Testis (tissue), 2 donors: ENCODE results near the gene ST8SIA1.

Experiments used
- POLR2A ChIP-seq: fragments of 450-650 bp; IDR thresholded peaks from one replicate; pipeline ENCODE4 v1.6.1; 2017; ENCODE audit warnings: antibody characterized with exemption, mild to moderate bottlenecking, moderate library complexity
- TF ChIP-seq, protein P1 (sequence below), 3 experiments: fragments of 450-650 bp in 2 of 3; fragments of 200-600 bp in 1 of 3; sonication (generic) in 1 of 3; IDR thresholded peaks; one replicate each; pipeline ENCODE4 v1.5.1; 2016 to 2019; ENCODE audit warnings: antibody characterized with exemption in 3 of 3, mild to moderate bottlenecking in 2 of 3, moderate library complexity in 1 of 3

DNA sequence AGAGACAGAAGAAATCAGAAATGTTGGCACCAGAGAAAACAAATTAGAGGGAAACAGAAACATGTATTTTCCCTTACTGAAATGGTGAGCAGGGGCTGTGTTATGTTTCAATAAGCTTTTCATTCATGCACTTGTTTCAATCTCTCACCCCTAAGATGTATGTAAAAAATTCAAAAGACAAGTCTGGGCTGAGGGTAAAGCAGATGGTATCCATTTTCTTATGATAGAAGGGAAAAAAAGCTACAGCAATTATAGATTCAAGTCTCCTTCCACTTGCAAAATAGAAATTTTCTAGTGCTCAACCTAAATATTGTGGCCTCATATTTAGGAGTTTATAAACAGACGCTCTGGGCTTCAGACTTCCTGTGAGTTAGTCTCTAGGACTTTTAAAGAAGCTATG, 138.3 kb downstream of the ST8SIA1 start:
- TF ChIP-seq, protein P1, sequence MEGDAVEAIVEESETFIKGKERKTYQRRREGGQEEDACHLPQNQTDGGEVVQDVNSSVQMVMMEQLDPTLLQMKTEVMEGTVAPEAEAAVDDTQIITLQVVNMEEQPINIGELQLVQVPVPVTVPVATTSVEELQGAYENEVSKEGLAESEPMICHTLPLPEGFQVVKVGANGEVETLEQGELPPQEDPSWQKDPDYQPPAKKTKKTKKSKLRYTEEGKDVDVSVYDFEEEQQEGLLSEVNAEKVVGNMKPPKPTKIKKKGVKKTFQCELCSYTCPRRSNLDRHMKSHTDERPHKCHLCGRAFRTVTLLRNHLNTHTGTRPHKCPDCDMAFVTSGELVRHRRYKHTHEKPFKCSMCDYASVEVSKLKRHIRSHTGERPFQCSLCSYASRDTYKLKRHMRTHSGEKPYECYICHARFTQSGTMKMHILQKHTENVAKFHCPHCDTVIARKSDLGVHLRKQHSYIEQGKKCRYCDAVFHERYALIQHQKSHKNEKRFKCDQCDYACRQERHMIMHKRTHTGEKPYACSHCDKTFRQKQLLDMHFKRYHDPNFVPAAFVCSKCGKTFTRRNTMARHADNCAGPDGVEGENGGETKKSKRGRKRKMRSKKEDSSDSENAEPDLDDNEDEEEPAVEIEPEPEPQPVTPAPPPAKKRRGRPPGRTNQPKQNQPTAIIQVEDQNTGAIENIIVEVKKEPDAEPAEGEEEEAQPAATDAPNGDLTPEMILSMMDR (IDR thresholded peaks at IDR 0.05): no peak
- no peak for TF ChIP-seq POLR2A
